Nucleus accumbens (tissue), 56 donors: Measurements from ENCODE around the gene LRP3.
A peak's percentile ranks its signal among the peaks of the same experiment; 100 is the strongest.

ENCODE experiments used
- DNase-seq, 56 donors: peaks; one replicate each; lab custom pipeline; 2025; lab: John Stamatoyannopoulos, UW

The LRP3 gene

DNA sequence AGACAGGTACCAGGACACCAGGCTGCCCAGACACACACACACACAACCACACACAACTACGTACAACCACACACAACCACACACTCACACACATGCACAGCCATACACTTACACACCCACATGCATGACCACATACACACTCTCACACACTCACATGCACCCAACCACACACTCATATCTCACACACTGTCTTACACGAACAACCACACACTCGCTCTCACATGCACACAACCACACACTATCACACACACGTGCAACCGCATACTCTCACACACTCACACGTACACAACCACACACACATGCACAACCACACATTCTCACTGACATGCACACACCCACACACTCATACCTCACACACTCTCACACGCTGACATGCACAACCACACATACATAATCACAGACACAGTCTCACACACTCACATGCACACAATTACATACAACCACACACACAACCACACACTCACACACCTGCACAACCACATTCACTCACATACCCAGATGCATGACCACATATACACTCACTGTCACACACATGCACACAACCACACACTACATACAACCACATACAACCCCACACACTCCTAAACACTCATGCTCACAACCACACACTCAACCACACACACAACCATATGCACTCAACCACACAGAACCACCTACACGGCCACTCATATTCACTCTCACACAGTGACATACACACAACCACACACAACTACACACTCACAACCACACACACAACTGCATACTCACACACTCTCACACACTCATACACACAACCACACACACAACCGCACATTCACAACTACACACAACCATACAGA, 39.1 kb downstream of the LRP3 start:
- no peak for DNase-seq

DNA sequence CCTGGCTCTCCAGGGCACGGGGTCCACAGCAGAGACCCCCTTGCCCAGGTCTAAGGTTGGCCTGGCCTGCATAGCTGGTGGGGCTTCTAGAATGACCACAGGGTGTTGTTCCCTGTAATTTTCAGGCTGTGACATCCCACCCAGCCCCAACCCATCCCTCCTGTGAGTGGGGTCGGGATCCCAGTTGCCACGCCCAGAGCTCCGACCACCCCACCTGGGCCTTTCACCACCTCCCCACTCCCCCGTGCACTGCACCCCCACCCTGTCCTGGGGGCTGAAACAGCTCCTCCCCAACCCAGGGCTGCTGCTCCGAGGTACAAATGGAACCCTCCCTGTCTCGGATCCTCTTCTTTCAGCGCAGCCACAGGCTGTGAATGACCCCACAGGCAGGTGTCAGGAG, 40.0 kb downstream of the LRP3 start:
- no peak for DNase-seq

DNA sequence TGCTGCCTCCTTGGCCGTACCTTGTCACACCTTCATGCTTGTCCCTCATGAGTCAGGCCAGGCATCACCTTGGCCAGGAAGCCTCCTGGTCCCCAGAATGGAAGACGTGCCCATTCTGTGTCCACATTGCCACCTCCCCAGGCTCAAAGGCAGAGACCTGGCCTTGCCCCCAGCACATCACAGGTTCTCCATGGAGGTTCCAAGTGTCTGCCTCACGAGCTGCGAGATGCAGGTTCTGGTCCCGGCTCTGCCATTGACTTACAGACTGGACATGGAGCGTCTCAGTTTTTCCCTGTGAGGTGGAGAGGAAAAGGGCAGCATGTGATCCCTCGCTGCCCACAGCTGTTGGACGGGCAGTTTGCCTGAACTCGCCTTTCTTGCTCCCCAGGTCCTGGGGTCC, 40.6 kb downstream of the LRP3 start:
- DNase-seq: no peak

DNA sequence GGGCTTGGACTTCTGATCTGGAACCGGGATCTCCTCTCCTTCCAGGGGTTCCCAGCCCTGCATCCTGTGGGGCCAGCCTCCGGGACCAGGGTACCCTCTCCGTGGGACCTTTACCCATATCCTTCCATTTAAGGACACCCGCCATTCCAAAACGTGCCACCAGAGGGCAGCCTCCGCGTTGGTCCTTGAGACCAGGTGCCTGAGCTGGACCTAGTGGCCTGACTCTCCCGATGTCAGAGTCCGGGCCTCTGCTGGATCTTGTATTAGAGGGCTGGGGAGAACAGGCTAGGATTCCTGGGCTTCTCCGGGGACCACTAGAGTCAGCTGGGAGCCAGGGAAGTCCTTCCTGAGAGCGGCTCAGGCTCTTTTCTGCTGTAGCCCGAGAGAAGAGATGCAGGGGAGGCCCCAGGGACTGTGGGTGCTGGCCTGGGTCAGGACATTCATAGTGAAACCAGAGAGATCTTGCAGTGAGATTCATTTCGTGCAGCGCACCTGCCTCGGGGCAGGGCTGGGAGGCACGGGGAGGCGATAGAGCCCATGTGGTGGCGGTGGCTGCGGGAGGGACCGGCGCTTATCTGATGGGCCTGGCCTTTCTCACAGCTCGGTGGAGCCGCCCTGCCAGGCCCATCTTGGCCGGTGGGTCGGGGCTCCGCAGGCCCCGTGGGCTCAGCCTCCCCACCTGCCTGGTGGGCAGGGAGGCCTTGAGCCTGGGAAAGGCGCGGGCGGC, 41.3 kb downstream of the LRP3 start:
- peak in 39 of 56 donors; percentile 8 to 84 (median 39) for DNase-seq

DNA sequence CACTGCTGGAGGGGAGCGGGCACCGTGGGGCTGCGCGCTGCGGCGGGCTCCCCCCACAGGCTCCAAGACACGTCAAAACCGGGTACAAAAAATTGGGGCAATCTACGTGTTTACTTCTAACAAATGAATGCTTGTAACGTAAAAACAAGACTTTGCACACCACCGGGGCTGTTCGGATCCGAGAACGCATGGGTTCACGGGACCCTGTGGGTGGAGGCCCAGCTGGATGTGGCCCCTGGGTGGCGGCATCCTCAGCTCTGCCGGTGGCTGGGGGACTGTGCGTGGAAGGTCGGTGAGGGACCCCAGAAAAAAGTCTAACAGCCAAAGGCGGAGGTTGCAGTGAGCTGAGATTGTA, 41.8 kb downstream of the LRP3 start:
- no peak for DNase-seq

DNA sequence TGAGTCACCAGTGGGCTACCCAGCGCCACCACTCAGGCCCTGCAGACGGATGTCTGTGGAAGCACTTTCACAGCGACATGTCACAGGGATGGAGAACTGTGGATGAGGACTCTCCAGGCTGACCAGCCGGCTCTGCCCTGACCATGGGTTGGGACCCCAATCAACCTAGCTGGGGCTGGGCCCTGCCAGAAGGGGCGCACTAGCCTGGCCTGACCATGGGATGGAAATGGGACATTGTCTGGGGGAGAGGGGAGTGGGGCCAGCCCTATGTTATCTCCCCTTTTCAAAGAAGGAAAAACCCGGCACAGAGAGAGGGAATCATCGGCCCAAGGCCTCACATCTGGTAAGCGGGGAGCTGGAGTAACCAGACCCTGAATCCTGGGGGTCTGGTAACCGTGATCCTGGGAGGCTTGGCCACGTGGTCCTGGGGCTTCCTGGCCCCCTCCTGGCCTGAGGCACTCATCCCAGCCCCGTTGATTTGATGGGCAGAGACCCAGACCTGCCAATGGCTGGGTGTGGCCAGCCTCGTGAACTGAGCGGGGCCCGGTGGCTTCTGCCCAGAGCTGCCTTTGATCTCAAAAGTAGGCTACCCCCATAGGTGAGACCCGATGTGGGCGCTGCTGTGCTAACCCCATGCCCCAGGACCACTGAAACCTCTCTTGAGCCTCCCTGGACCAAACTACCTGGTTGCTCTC, 42.7 kb downstream of the LRP3 start:
- DNase-seq: no peak

DNA sequence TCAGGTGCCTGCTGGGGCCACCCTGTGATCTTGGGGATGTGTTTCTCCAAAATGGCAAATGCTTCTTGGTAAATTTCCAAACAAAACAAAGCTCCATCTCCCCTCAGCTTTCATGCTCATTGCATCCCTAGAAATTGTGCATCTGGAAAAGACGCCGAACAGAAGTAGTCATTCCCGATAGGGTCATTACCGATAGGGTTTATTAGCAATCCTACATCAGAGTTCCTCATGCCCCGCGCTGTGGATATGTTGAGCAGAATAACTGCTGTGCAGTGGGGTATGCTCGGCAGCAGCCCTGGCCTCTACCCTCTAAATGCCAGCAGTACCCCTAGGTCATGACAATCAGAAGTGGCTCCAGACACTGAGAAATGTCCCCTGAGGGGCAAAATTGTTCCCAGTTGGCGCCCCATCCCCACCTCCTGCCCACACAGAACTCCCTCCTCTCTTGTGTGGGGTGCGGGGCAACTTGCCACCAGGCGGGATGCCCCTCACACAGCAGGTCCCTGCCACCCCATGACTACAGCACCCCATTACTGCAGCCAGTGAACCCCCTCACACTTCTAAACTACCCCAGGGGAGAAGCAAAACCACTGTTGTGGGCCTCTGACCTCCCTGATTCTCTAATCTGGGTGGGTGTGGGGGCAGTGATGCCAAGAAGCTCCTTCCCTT, 44.5 kb downstream of the LRP3 start:
- DNase-seq: no peak

DNA sequence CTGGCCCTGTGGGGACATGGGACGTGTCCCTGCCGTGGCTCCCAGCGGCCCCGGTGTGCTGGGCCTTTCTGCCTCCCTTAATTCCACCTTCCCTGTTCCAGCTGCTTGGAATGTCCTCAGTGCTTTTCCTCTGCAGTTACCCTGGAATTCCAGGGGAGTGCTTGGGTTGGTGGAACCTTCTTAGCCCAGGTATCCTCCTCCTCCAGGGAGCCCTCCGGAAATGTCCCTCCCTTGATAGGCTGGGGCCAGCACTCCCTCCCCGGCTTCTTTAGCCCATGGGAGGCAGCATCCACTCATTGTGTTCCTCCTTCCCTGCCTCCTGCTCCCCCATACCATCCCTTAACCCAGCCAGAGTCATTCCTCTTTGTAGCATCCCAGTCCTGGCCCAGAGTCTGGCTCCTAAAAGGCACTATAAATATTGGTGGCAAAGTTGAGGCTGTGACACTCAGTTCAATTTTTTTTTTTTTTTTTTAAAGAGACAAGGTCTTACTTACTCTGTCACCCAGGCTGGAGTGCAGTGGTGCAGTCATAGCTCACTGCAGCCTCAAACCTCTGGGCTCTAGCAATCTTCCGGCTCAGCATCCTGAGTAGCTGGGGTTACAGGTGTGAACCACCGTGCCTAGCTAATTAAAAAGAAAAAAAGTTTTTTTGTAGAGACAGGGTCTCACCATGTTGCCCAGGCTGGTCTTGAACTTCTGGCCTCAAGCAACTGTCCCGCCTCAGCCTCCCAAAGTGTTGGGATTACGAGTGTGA, 45.3 kb downstream of the LRP3 start:
- no peak for DNase-seq

DNA sequence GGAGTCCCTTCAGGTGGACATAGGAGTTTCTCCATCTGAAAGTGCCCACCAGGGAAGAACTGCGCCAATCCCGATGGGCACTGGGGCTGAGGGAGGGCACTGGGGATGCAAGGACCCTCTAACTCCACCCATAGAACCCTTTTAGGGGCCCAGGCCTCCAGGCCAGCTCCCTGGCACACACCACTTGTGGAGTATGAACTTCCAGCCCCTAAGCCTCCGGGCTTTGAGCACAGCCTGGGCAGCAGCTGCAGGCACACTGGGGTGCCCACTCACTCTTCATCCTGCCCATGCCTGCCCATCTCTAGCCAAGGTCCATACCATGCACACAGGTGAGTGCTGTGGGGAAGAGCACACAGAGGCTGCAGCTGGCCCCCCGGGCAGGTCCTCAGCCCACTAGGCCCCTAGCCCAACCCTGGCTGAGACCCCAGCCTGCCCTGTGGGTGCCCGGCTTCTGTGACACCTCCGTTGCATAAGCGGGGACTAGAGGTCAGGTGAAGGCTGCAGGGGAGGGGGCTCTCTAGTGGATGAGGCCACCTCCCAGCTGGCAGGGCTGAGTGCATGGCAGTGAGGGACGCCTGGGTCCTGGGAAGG, 46.1 kb downstream of the LRP3 start:
- no peak for DNase-seq

DNA sequence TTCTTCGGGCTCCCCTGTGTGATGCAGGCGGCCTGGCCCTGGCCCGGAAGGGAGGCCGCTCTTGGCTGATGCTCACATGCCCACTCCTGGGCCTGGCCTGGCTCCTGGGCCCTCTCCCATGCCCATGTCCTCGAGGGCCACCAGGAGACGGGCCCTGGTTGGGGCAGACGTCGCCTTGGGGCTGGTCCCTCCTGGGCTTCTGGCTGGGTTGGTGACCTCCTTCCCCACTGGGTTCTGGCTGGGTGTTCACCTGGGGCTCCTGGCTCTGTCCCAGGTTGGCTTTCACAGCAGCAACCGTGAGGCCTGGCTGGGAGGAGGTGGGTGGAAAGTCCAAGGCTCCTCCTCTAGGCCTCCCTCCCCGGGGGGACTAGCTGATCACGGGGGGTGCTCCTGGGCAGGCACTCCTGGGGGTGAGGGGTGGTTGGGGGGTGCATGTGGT, 47.0 kb downstream of the LRP3 start:
- no peak for DNase-seq

DNA sequence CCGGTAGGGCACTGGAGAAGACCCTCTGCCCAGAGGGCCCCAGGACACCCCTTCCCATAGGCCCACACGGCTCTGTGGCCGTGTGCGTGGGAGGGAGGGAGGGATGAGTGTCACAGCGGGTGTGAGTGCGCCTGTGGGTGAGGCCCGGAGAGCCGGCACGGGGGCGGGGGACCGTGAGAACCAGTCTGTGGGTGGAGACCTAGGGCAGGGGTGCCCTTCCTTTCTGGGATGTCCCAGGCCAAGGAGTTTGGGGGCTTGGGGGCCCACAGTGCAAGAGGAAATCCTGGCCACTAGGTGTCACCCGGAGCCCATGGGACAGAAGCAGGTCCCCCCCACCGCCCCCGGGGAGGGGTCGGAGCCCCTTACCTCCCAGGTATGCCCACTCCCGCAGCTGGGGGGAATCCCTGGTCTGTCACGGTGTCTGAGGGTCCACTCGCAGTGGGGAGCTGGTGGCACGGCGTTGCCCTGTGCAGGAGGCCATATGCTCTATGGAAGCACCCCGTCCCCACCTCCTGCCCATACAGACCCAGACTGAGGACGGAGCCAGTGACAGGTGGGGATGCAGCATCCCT, 47.5 kb downstream of the LRP3 start:
- DNase-seq: peak in 8 of 56 donors; percentile 7 to 42 (median 21)

DNA sequence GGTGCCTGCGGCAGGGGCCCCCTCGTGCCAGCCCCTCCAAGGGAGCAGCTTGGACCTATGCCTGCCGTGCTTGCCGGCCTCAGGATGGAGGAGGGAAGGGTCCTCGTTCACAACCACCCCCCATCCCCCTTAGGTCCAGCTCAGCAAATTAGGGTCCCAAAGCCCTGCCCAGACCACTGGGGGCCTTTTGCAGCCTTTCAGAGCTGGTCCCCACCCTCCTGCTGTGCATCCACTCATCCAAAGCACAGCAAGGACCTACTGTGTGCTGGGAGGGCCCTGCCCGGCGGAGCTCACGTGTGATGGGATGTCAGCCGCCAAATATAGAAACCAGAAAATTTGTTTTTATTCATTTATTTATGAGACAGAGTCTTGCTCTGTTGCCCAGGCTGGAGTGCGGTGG, 48.0 kb downstream of the LRP3 start:
- DNase-seq: no peak

DNA sequence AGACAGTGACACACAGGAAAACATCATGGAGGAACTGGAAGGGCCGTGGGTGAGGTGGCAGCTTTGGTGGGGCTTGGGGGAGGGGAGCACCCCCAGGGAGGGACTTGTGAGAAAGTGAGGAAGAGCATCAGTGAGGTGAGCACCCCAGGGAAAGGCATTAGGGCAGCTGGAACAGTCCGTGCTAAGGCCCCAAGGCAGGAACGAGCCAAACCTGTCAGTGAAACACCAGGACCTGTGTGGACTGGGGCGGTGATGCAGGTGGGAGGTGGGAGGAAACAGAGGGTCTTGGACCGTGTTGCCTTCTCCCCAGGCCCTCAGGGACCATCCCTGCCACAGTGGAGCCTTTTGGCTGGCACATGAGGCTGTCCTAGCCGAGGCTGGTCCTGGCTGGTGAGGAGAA, 48.8 kb downstream of the LRP3 start:
- no peak for DNase-seq

DNA sequence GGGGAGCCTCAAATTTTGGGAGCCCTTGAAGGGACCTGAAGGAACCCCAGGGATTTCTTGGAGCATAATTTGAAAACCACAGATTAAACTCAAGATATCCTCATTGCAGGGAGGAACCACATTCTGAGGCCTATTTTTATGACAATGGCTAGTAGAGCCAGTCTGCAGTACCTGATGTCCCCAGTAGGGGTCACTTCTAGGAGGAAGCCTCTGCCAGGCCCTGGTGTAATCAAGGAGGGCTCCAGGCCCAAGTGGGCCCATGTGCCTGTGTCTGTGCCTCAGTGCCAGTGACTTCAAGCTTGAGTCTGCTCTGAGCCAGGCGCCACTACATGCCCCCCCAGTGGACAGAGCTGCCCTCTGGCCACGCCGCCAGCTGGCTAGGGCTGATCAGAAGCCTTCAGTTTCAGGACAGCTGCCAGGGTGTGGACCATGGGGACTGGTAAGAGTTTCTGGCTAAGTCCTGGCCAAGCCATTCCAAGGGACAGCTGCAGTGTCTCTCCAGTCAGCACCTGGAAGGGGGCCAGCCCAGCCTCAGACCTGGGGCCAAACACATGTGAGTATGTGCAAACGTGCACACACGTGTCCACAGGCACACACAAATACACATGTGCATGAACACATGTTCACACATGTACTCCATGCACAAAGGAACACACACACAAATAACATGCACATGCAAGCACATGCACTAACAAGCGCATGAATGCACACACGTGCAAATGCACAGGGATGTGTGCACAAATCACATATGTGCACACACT, 52.0 kb downstream of the LRP3 start:
- DNase-seq: no peak

DNA sequence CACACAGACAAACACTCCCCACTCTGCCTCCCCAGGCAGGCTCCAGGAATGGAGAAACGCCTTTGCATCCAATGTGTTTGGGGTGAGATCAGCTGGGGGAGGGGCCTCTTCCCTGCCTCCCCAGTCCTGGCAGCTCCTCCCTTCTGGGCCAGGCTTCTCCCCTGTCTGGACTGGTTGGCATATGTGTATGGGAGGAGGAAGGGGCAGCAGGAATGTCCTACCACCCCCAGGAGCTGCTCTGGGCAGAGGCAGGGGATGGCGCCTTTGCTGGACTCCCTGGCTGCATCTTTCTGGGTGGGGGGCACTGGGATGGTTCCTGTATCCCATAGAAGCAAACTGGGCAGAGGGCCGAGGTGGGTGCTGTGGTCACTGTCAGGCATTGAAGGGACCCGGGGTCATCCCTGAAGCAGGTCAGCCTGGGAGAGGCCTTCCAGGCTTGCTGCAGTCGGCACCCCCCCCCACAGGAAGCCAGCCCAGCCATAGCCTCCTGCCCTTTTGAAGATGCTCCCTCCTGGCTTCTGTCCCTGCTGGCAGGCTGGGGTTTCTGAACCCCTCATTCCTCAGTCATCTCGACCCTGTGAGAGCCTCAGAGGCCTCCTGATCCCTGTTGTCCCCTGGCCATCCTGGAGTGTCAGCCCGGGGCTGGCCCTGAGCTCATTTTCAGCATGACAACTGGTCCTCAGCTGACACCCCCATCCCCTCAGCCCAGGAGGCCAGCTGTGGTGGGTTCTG, 52.7 kb downstream of the LRP3 start:
- DNase-seq: no peak

DNA sequence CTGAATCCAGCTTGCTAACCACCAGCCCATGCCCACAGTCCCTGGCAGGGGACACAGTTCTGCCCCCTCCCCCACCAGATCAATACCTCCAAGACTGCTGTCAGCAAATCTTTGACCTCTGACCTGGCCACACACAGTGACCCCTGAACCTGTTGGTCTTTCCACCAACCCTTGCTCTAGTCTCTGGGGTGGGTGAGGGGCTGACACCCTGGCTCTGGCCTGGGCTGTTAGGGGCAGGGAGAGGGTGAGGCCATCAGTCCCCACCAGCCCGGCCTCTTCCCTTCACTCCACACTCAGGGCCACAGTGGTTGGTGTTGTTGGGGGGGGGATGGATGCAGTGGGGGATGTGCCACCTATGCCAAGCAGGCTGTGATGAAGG, 53.3 kb downstream of the LRP3 start:
- DNase-seq: no peak

DNA sequence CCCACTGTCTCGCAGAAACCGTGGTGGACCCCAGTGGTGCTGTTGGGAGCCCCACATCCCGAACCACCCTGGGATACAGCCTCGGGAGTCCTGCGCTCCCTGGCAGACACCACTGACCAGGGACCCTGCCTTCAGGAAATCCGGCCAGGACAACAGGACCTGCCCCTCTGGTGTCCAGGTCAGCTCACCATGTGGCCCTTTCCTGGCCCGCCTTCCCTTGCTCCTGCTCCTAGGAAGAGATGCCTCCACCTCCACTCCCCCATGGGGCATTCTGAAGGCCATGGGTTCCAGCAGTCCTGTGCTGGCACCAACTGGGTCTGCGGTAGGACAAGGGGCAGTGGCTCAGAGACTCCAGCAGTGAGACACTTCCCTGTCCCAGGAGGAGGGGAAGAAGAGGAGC, 54.0 kb downstream of the LRP3 start:
- no peak for DNase-seq

DNA sequence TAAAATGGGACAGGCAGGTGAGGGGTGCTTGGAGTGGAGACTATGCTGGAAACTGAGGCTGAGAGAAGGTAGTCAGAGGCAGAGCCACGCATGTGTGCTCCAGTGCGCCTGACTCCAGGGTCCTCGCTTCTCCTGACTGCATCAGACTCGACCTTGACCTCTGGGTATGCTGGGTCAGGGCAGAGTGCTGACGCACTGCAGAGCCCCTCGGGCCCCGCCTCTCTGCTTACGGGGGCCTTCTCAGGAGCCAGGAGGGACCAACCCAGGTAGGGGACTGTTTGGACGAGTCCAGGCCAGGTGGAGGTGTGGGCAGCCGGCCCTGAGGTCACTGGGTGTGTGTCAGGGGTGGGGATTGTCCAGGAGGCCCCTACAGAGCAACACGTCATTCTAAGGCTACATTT, 54.4 kb downstream of the LRP3 start:
- no peak for DNase-seq
